ENCODE data around the gene NMNAT2.
"Not testable (repeated sequence)": the region's sequence is repeated elsewhere in the genome, so short reads cannot be mapped to it uniquely, and the experiment has no call there.

Gene NMNAT2

GRCh38 chr1:183243161-183244050 is 174.8 kb downstream of the NMNAT2 start:
- H3K9me2 ChIP-seq (ENCODE audit: low read depth, low read length) = no peaks in the 10 kb centered on the region
- no peak overlapping the region for H3K9ac ChIP-seq (ENCODE audit: low read length)
- H3K27ac ChIP-seq (ENCODE audit: low read depth, low read length, poor library complexity, severe bottlenecking) = no peak overlapping the region
- H3K79me2 ChIP-seq (ENCODE audit: insufficient read depth, low read length) = no peaks in the 10 kb centered on the region
- no peaks in the 10 kb centered on the region for H3K9me3 ChIP-seq (ENCODE audit: low read length)
- H3K27me3 ChIP-seq (ENCODE audit: insufficient read depth, low read length) = peaks cover 2% of the 10 kb centered on the region; the same call in 1 of the 2 replicates
- H3K4me1 ChIP-seq (ENCODE audit: insufficient read depth, low read length, severe bottlenecking) = no peaks in the 10 kb centered on the region
- no peak for TF ChIP-seq CTCF (IDR thresholded peaks at IDR 0.05; ENCODE audit: low read length)
- no peak for TF ChIP-seq EZH2 (IDR thresholded peaks at IDR 0.05; ENCODE audit: borderline replicate concordance, low read length)
- H3K4me2 ChIP-seq (ENCODE audit: low read length) = no peak overlapping the region
- no peaks in the 10 kb centered on the region for H3K36me3 ChIP-seq (ENCODE audit: insufficient read depth, low read length)
- no peak overlapping the region for H2AFZ ChIP-seq (ENCODE audit: low read length)
- H3K4me3 ChIP-seq (ENCODE audit: low read depth, low read length, poor library complexity, severe bottlenecking) = no peak overlapping the region
- H4K20me1 ChIP-seq (ENCODE audit: insufficient read depth, low read length) = no peaks in the 10 kb centered on the region
- no peaks in the 10 kb centered on the region for H3F3A ChIP-seq (ENCODE audit: insufficient read depth, low read length)

- Histone ChIP-seq H3K4me3 (ENCODE audit: low read depth, low read length, poor library complexity, severe bottlenecking) (no peak overlapping the region), H2AFZ (ENCODE audit: low read length) (no peak overlapping the region), H3K9me3 (ENCODE audit: low read length) (no peaks in the 10 kb centered on the region), H3K4me1 (ENCODE audit: insufficient read depth, low read length, severe bottlenecking) (no peaks in the 10 kb centered on the region), H3K27ac (ENCODE audit: low read depth, low read length, poor library complexity, severe bottlenecking) (no peak overlapping the region), H3F3A (ENCODE audit: insufficient read depth, low read length) (no peaks in the 10 kb centered on the region), H3K36me3 (ENCODE audit: insufficient read depth, low read length) (no peaks in the 10 kb centered on the region), H3K4me2 (ENCODE audit: low read length) (no peak overlapping the region), H4K20me1 (ENCODE audit: insufficient read depth, low read length) (no peaks in the 10 kb centered on the region), H3K27me3 (ENCODE audit: insufficient read depth, low read length) (peaks cover 2% of the 10 kb centered on the region; the same call in 1 of the 2 replicates), H3K9me2 (ENCODE audit: low read depth, low read length) (no peaks in the 10 kb centered on the region), H3K9ac (ENCODE audit: low read length) (no peak overlapping the region), H3K79me2 (ENCODE audit: insufficient read depth, low read length) (no peaks in the 10 kb centered on the region)
- TF ChIP-seq CTCF (IDR thresholded peaks at IDR 0.05; ENCODE audit: low read length) (no peak), EZH2 (IDR thresholded peaks at IDR 0.05; ENCODE audit: borderline replicate concordance, low read length) (no peak)
Observed at GRCh38 chr1:183242556-183242955, 175.6 kb downstream of the NMNAT2 start.

- Histone ChIP-seq H3K9me3 (ENCODE audit: low read length) (no peaks in the 10 kb centered on the region), H3K27ac (ENCODE audit: low read depth, low read length, poor library complexity, severe bottlenecking) (no peak overlapping the region), H3K36me3 (ENCODE audit: insufficient read depth, low read length) (no peaks in the 10 kb centered on the region), H2AFZ (ENCODE audit: low read length) (no peak overlapping the region), H3K4me1 (ENCODE audit: insufficient read depth, low read length, severe bottlenecking) (no peaks in the 10 kb centered on the region), H3K4me3 (ENCODE audit: low read depth, low read length, poor library complexity, severe bottlenecking) (no peak overlapping the region), H3K4me2 (ENCODE audit: low read length) (no peak overlapping the region), H3F3A (ENCODE audit: insufficient read depth, low read length) (no peaks in the 10 kb centered on the region), H3K79me2 (ENCODE audit: insufficient read depth, low read length) (no peaks in the 10 kb centered on the region), H3K27me3 (ENCODE audit: insufficient read depth, low read length) (no peaks in the 10 kb centered on the region), H4K20me1 (ENCODE audit: insufficient read depth, low read length) (no peaks in the 10 kb centered on the region), H3K9ac (ENCODE audit: low read length) (no peak overlapping the region), H3K9me2 (ENCODE audit: low read depth, low read length) (no peaks in the 10 kb centered on the region)
- TF ChIP-seq EZH2 (IDR thresholded peaks at IDR 0.05; ENCODE audit: borderline replicate concordance, low read length) (no peak), CTCF (IDR thresholded peaks at IDR 0.05; ENCODE audit: low read length) (no peak)
Observed at GRCh38 chr1:183241471-183241870, 176.7 kb downstream of the NMNAT2 start.

- H3K9me3 ChIP-seq (ENCODE audit: low read length); H3K9me2 ChIP-seq (ENCODE audit: low read depth, low read length); H3K79me2 ChIP-seq (ENCODE audit: insufficient read depth, low read length); H2AFZ ChIP-seq (ENCODE audit: low read length); H3K27ac ChIP-seq (ENCODE audit: low read depth, low read length, poor library complexity, severe bottlenecking); H4K20me1 ChIP-seq (ENCODE audit: insufficient read depth, low read length); H3K36me3 ChIP-seq (ENCODE audit: insufficient read depth, low read length); H3K9ac ChIP-seq (ENCODE audit: low read length); H3K4me3 ChIP-seq (ENCODE audit: low read depth, low read length, poor library complexity, severe bottlenecking); H3K27me3 ChIP-seq (ENCODE audit: insufficient read depth, low read length); H3K4me1 ChIP-seq (ENCODE audit: insufficient read depth, low read length, severe bottlenecking); H3F3A ChIP-seq (ENCODE audit: insufficient read depth, low read length); H3K4me2 ChIP-seq (ENCODE audit: low read length): not testable (repeated sequence)
Observed at GRCh38 chr1:183240853-183241252, 177.3 kb downstream of the NMNAT2 start.

Data from OCI-LY1 (cell line).